ENCODE results near the gene TEP1. TPM values are rescaled to one million over a fixed set of nuclear protein-coding genes. Genes with fewer than 3 reads are reported as not detected.
"Not testable (repeated sequence)": the region's sequence is repeated elsewhere in the genome, so short reads cannot be mapped to it uniquely, and the experiment has no call there.

TEP1 gene
- total RNA-seq, 2 donors from 2014 or later = 6.9 to 11.9 TPM

- H3K27ac ChIP-seq = no peak overlapping the region
- H3K4me1 ChIP-seq = no peaks in the 10 kb centered on the region
- H3K36me3 ChIP-seq = peaks cover 96% of the 10 kb centered on the region
- no peak overlapping the region for H3K4me3 ChIP-seq
- no peak for DNase-seq (ENCODE audit: low spot score)
- H3K9me3 ChIP-seq = no peaks in the 10 kb centered on the region
- no peaks in the 10 kb centered on the region for H3K27me3 ChIP-seq
- TF ChIP-seq CTCF (IDR thresholded peaks at IDR 0.05) = no peak
These were observed 37.2 kb downstream of the TEP1 start for GRCh38 chr14:20376071-20376588.

GRCh38 chr14:20375471-20375870, 37.8 kb downstream of the TEP1 start:
- Histone ChIP-seq H3K4me3 (no peak overlapping the region), H3K27me3 (no peaks in the 10 kb centered on the region), H3K27ac (no peak overlapping the region), H3K9me3 (no peaks in the 10 kb centered on the region), H3K4me1 (no peaks in the 10 kb centered on the region), H3K36me3 (peaks cover 96% of the 10 kb centered on the region)
- no peak for TF ChIP-seq CTCF (IDR thresholded peaks at IDR 0.05)
- no peak for DNase-seq (ENCODE audit: low spot score)

- H3K9me3 ChIP-seq = no peaks in the 10 kb centered on the region
- H3K4me1 ChIP-seq = no peaks in the 10 kb centered on the region
- DNase-seq (ENCODE audit: low spot score) = no peak
- peaks cover 95% of the 10 kb centered on the region for H3K36me3 ChIP-seq
- no peak overlapping the region for H3K4me3 ChIP-seq
- no peaks in the 10 kb centered on the region for H3K27me3 ChIP-seq
- TF ChIP-seq CTCF (IDR thresholded peaks at IDR 0.05) = no peak
- H3K27ac ChIP-seq = no peak overlapping the region
These were observed 40.5 kb downstream of the TEP1 start for GRCh38 chr14:20372796-20373195.

GRCh38 chr14:20365928-20366327, 47.4 kb downstream of the TEP1 start:
- H3K36me3 ChIP-seq = peaks cover 54% of the 10 kb centered on the region
- DNase-seq (ENCODE audit: low spot score) = no peak
- no peak overlapping the region for H3K27ac ChIP-seq
- H3K4me1 ChIP-seq = no peaks in the 10 kb centered on the region
- no peak overlapping the region for H3K4me3 ChIP-seq
- TF ChIP-seq CTCF (IDR thresholded peaks at IDR 0.05) = no peak
- H3K9me3 ChIP-seq = no peaks in the 10 kb centered on the region
- H3K27me3 ChIP-seq = no peaks in the 10 kb centered on the region

GRCh38 chr14:20358474-20358873, 54.8 kb downstream of the TEP1 start:
- not testable (repeated sequence) for H3K4me1 ChIP-seq; H3K9me3 ChIP-seq; H3K4me3 ChIP-seq; H3K27ac ChIP-seq; DNase-seq (ENCODE audit: low spot score); H3K27me3 ChIP-seq
- H3K36me3 ChIP-seq = peaks cover 46% of the 10 kb centered on the region

- H3K4me1 ChIP-seq = no peaks in the 10 kb centered on the region
- H3K27ac ChIP-seq = no peak overlapping the region
- H3K27me3 ChIP-seq = no peaks in the 10 kb centered on the region
- DNase-seq (ENCODE audit: low spot score) = no peak
- H3K36me3 ChIP-seq = peaks cover 63% of the 10 kb centered on the region
- no peak overlapping the region for H3K4me3 ChIP-seq
- no peaks in the 10 kb centered on the region for H3K9me3 ChIP-seq
- no peak for TF ChIP-seq CTCF (IDR thresholded peaks at IDR 0.05)
These were observed 56.9 kb downstream of the TEP1 start for GRCh38 chr14:20356422-20356821.

All from right atrium auricular region (tissue), 2 donors.